Liver (tissue), 9 donors: ENCODE data around the gene UNC80. TPM values are rescaled to one million over a fixed set of nuclear protein-coding genes. Genes with fewer than 3 reads are reported as not detected.

ENCODE experiments used
- DNase-seq: peaks from one replicate; pipeline ENCODE4 v3.0.0-alpha.2; 2017; ENCODE audit warnings: low spot score
- H3K27ac ChIP-seq, 2 donors: one replicate each; pipeline ENCODE4 v1.7.0; 2013; ENCODE audit warnings: inconsistent platforms in 2 of 2, low read length in 2 of 2, control low read depth in 1 of 2, low read depth in 1 of 2, mild to moderate bottlenecking in 1 of 2
- H3K27me3 ChIP-seq, 4 donors: one replicate each; pipeline versions ENCODE4 v1.6.1 to v1.7.0; 2013; ENCODE audit warnings: low read length in 3 of 4, inconsistent platforms in 1 of 4, mild to moderate bottlenecking in 1 of 4, moderate library complexity in 1 of 4; ENCODE audit not compliant: control insufficient read depth in 4 of 4, insufficient read depth in 4 of 4
- H3K36me3 ChIP-seq, 4 donors: one replicate each; pipeline versions ENCODE4 v1.6.1 to v1.7.0; 2013; ENCODE audit warnings: low read length in 3 of 4, mild to moderate bottlenecking in 3 of 4, low read depth in 1 of 4, moderate library complexity in 1 of 4; ENCODE audit not compliant: control insufficient read depth in 4 of 4, insufficient read depth in 3 of 4
- H3K4me1 ChIP-seq, 4 donors: one replicate each; pipeline versions ENCODE4 v1.6.1 to v1.7.0; 2013; ENCODE audit warnings: low read length in 3 of 4, mild to moderate bottlenecking in 3 of 4, moderate library complexity in 1 of 4; ENCODE audit not compliant: control insufficient read depth in 4 of 4, insufficient read depth in 4 of 4
- H3K4me3 ChIP-seq, 3 donors: one replicate each; pipeline versions ENCODE4 v1.6.1 to v1.7.0; 2013; ENCODE audit warnings: low read length in 3 of 3, control low read depth in 1 of 3, low read depth in 1 of 3, mild to moderate bottlenecking in 1 of 3
- H3K9ac ChIP-seq, 2 donors: one replicate each; pipeline ENCODE4 v1.7.0; 2013; ENCODE audit warnings: low read length in 2 of 2, mild to moderate bottlenecking in 2 of 2, moderate library complexity in 2 of 2, control low read depth in 1 of 2, low read depth in 1 of 2
- H3K9me3 ChIP-seq, 4 donors: one replicate each; pipeline versions ENCODE4 v1.6.1 to v1.7.0; 2013; ENCODE audit warnings: low read length in 3 of 4; ENCODE audit not compliant: control insufficient read depth in 4 of 4
- EGR1 ChIP-seq, 2 donors: IDR thresholded peaks; 2 replicates each; pipeline ENCODE4 v1.6.1; 2016 to 2018; ENCODE audit warnings: antibody characterized with exemption in 2 of 2, low read depth in 2 of 2
- FOXA1 ChIP-seq: IDR thresholded peaks from 2 replicates; pipeline ENCODE4 v1.6.1; 2016; ENCODE audit warnings: antibody characterized with exemption
- FOXA2 ChIP-seq: IDR thresholded peaks from 2 replicates; pipeline ENCODE4 v1.6.1; 2016; ENCODE audit warnings: antibody characterized with exemption
- GABPA ChIP-seq, 2 donors: IDR thresholded peaks in 1 of 2; conservative IDR thresholded peaks in 1 of 2; 2 replicates each; pipeline ENCODE4 v1.6.1; 2016; ENCODE audit warnings: antibody characterized with exemption in 2 of 2, mild to moderate bottlenecking in 1 of 2, moderate library complexity in 1 of 2
- HNF4A ChIP-seq, 2 donors: conservative IDR thresholded peaks; 2 replicates each; pipeline ENCODE4 v1.6.1; 2016; ENCODE audit warnings: antibody characterized with exemption in 2 of 2, mild to moderate bottlenecking in 2 of 2
- HNF4G ChIP-seq: IDR thresholded peaks from 2 replicates; pipeline ENCODE4 v1.6.1; 2016; ENCODE audit warnings: antibody characterized with exemption
- JUND ChIP-seq, 2 donors: IDR thresholded peaks; 2 replicates each; pipeline ENCODE4 v1.6.1; 2016; ENCODE audit warnings: antibody characterized with exemption in 2 of 2
- NR2F2 ChIP-seq: IDR thresholded peaks from 2 replicates; pipeline ENCODE4 v1.6.1; 2016; ENCODE audit warnings: antibody characterized with exemption
- RAD21 ChIP-seq, 2 donors: IDR thresholded peaks; 2 replicates each; pipeline ENCODE4 v1.6.1; 2016; ENCODE audit warnings: antibody characterized with exemption in 2 of 2, mild to moderate bottlenecking in 2 of 2
- RXRA ChIP-seq, 2 donors: IDR thresholded peaks; 2 replicates each; pipeline ENCODE4 v1.6.1; 2017 to 2018; ENCODE audit warnings: antibody characterized with exemption in 2 of 2, mild to moderate bottlenecking in 1 of 2
- SP1 ChIP-seq: IDR thresholded peaks from 2 replicates; pipeline ENCODE4 v1.6.1; 2018; ENCODE audit warnings: antibody characterized with exemption, mild to moderate bottlenecking
- TAF1 ChIP-seq: conservative IDR thresholded peaks from 2 replicates; pipeline ENCODE4 v1.6.1; 2016; ENCODE audit warnings: antibody characterized with exemption, mild to moderate bottlenecking
- YY1 ChIP-seq: IDR thresholded peaks from 2 replicates; pipeline ENCODE4 v1.6.1; 2016; ENCODE audit warnings: antibody characterized with exemption, mild to moderate bottlenecking
- WGBS: extraction: QIAGEN DNeasy Blood & Tissue Kit; methylation state at CpG from one replicate; pipeline ENCODE4 v1.1.7; 2013; 5-methylcytosine and 5-hydroxymethylcytosine counted together
- polyA plus RNA-seq, 2 donors: library from polyadenylated mRNA; stranded (reverse) in 1 of 2; unstranded in 1 of 2; fragments of 200-250 nt in 1 of 2; fragments of >200 nt in 1 of 2; fragmentation: Nextera tagmentation in 1 of 2; extraction: Ambion mirVana in 1 of 2; gene quantifications; one replicate each; pipeline versions ENCODE4 v1.2.1 to v1.2.3, GENCODE V29; 2013 to 2015
- total RNA-seq, 2 donors: library from RNA; depleted of rRNA; stranded (reverse); fragments of >200 nt; gene quantifications; one replicate each; pipeline ENCODE4 v1.2.3, GENCODE V29; 2014
- TF ChIP-seq, protein P1 (sequence below): fragments of 150-350 bp; IDR thresholded peaks from 2 replicates; pipeline ENCODE4 v1.5.1; 2017; ENCODE audit warnings: improper control_type of control experiment, low read depth, low read length; ENCODE audit not compliant: missing input control
- TF ChIP-seq, protein P2 (sequence below): IDR thresholded peaks from 2 replicates; pipeline ENCODE4 v1.6.1; 2016; ENCODE audit warnings: antibody characterized with exemption, mild to moderate bottlenecking
- TF ChIP-seq, protein P3 (sequence below): IDR thresholded peaks from 2 replicates; pipeline ENCODE4 v1.6.1; 2016; ENCODE audit warnings: antibody characterized with exemption
- TF ChIP-seq, protein P4 (sequence below): IDR thresholded peaks from 2 replicates; pipeline ENCODE4 v1.6.1; 2016; ENCODE audit warnings: antibody characterized with exemption
- donor health status: healthy.
- donor health status: healthy.
- donor health status: healthy.
- donor health status: healthy.
- donor health status: healthy.

UNC80 gene
- total and polyA plus RNA-seq, 4 donors: under 0.01 to 0.05 (median 0.02) TPM; not detected in 1

DNA sequence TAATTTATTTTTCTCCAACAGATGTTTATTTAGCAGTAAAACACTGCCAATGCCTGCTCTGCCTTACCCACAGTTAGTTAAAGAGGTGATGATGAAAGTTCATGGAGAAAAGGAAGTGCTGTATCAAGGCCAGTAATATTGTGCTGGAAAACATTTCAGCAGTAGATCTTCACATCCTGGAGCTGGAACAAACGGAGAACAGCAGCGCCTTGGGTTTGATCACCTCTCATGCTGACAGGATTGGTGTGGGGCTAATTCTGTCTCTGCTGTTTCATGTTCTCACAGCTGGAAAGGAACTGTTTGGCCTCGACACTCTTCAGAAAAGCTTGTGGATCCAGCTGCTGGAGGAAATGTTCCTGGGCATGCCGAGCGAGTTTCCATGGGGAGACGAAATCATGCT, 169.3 kb downstream of the UNC80 start:
- H3K4me3 ChIP-seq: no peak overlapping the region
- TF ChIP-seq NR2F2 (no peak), GABPA (IDR thresholded peaks at IDR 0.05 in 1 of 2, conservative IDR thresholded peaks at IDR 0.05 in 1 of 2) (no peak), YY1 (no peak), TAF1 (no peak), SP1 (no peak), JUND (IDR thresholded peaks at IDR 0.05) (no peak), FOXA2 (no peak), RXRA (IDR thresholded peaks at IDR 0.05) (no peak)
- TF ChIP-seq, protein P1, sequence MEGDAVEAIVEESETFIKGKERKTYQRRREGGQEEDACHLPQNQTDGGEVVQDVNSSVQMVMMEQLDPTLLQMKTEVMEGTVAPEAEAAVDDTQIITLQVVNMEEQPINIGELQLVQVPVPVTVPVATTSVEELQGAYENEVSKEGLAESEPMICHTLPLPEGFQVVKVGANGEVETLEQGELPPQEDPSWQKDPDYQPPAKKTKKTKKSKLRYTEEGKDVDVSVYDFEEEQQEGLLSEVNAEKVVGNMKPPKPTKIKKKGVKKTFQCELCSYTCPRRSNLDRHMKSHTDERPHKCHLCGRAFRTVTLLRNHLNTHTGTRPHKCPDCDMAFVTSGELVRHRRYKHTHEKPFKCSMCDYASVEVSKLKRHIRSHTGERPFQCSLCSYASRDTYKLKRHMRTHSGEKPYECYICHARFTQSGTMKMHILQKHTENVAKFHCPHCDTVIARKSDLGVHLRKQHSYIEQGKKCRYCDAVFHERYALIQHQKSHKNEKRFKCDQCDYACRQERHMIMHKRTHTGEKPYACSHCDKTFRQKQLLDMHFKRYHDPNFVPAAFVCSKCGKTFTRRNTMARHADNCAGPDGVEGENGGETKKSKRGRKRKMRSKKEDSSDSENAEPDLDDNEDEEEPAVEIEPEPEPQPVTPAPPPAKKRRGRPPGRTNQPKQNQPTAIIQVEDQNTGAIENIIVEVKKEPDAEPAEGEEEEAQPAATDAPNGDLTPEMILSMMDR: no peak
- TF ChIP-seq, protein P2, sequence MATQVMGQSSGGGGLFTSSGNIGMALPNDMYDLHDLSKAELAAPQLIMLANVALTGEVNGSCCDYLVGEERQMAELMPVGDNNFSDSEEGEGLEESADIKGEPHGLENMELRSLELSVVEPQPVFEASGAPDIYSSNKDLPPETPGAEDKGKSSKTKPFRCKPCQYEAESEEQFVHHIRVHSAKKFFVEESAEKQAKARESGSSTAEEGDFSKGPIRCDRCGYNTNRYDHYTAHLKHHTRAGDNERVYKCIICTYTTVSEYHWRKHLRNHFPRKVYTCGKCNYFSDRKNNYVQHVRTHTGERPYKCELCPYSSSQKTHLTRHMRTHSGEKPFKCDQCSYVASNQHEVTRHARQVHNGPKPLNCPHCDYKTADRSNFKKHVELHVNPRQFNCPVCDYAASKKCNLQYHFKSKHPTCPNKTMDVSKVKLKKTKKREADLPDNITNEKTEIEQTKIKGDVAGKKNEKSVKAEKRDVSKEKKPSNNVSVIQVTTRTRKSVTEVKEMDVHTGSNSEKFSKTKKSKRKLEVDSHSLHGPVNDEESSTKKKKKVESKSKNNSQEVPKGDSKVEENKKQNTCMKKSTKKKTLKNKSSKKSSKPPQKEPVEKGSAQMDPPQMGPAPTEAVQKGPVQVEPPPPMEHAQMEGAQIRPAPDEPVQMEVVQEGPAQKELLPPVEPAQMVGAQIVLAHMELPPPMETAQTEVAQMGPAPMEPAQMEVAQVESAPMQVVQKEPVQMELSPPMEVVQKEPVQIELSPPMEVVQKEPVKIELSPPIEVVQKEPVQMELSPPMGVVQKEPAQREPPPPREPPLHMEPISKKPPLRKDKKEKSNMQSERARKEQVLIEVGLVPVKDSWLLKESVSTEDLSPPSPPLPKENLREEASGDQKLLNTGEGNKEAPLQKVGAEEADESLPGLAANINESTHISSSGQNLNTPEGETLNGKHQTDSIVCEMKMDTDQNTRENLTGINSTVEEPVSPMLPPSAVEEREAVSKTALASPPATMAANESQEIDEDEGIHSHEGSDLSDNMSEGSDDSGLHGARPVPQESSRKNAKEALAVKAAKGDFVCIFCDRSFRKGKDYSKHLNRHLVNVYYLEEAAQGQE: no peak
- no peak overlapping the region for H3K9ac ChIP-seq
- no peaks in the 10 kb centered on the region for H3K27me3 ChIP-seq
- DNase-seq: no peak
- H3K27ac ChIP-seq: no peak overlapping the region
- peaks cover 0 to 1% (median 0%) of the 10 kb centered on the region in 4 donors for H3K4me1 ChIP-seq
- WGBS: 74% methylated on average over 6 of the region's 6 CpGs
- H3K36me3 ChIP-seq: no peaks in the 10 kb centered on the region
- H3K9me3 ChIP-seq: no peaks in the 10 kb centered on the region

DNA sequence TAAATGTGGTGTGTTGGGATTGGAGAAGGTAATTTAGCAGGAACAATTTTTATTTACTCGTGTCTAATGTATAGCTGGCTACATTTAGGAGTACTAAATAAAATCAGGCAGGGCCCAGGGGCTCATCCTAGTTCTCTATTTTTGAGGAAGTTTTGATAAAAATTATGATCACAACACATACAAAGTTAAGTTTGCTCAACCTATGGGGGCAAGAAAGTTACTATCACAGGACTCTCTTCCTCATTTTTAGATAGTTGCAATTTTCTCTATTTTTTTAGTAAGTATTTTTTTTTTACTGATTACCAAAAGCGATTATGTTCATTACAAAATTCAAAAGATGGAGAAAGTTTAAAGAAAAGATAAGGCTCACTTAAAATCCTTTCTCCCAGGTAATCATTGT, 170.8 kb downstream of the UNC80 start:
- Histone ChIP-seq H3K9me3 (no peaks in the 10 kb centered on the region), H3K27ac (no peak overlapping the region), H3K36me3 (no peaks in the 10 kb centered on the region), H3K4me1 (peaks cover 0 to 1% (median 0%) of the 10 kb centered on the region in 4 donors), H3K4me3 (no peak overlapping the region), H3K9ac (no peak overlapping the region), H3K27me3 (no peaks in the 10 kb centered on the region)
- DNase-seq: no peak
- TF ChIP-seq FOXA2 (no peak), SP1 (no peak)
- 69% methylated on average over 2 of the region's 2 CpGs for WGBS

DNA sequence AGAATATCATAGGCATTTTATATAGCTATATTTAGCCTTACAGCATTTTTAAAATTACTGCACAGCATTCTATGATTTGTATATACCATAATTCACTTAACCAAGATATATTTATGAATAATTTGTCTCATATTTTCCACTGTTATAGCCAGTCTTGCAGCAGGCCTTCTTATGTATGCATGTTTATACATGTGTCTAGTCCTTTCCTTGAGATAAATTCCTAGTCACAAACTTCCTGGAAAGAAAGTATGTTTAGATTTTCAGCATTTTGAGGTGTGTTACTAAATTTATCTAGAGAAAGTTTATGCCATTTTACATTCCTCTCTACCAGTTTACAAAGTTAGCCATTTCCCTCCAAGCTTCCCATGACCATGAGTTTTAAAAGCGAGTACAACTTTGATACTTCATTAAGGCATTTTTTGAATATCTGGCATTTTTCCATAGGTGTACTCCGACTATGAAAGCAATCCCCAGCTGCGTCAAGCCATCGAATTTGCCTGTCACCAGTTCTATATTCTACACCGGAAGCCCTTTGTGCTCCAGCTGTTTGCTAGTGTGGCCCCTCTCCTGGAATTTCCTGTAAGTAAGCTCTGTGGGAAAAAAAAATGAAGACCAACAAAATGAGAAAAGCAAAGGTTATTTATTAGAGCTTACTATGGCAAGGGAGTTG, 171.4 kb downstream of the UNC80 start:
- H3K27me3 ChIP-seq: no peaks in the 10 kb centered on the region
- no peaks in the 10 kb centered on the region for H3K36me3 ChIP-seq
- 80% methylated on average over 5 of the region's 5 CpGs for WGBS
- TF ChIP-seq, protein P3, sequence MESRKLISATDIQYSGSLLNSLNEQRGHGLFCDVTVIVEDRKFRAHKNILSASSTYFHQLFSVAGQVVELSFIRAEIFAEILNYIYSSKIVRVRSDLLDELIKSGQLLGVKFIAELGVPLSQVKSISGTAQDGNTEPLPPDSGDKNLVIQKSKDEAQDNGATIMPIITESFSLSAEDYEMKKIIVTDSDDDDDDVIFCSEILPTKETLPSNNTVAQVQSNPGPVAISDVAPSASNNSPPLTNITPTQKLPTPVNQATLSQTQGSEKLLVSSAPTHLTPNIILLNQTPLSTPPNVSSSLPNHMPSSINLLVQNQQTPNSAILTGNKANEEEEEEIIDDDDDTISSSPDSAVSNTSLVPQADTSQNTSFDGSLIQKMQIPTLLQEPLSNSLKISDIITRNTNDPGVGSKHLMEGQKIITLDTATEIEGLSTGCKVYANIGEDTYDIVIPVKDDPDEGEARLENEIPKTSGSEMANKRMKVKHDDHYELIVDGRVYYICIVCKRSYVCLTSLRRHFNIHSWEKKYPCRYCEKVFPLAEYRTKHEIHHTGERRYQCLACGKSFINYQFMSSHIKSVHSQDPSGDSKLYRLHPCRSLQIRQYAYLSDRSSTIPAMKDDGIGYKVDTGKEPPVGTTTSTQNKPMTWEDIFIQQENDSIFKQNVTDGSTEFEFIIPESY: no peak
- TF ChIP-seq EGR1 (IDR thresholded peaks at IDR 0.05; ENCODE audit: low read depth in 2 of 2) (no peak), SP1 (no peak), HNF4G (no peak), GABPA (IDR thresholded peaks at IDR 0.05 in 1 of 2, conservative IDR thresholded peaks at IDR 0.05 in 1 of 2) (no peak), NR2F2 (no peak), FOXA1 (no peak), HNF4A (conservative IDR thresholded peaks at IDR 0.05) (no peak), TAF1 (no peak), RAD21 (IDR thresholded peaks at IDR 0.05) (no peak), YY1 (no peak)
- TF ChIP-seq, protein P4, sequence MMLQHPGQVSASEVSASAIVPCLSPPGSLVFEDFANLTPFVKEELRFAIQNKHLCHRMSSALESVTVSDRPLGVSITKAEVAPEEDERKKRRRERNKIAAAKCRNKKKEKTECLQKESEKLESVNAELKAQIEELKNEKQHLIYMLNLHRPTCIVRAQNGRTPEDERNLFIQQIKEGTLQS: no peak
- TF ChIP-seq, protein P1: no peak
- H3K9ac ChIP-seq: no peak overlapping the region
- H3K9me3 ChIP-seq: no peaks in the 10 kb centered on the region
- no peaks in the 10 kb centered on the region for H3K4me1 ChIP-seq
- no peak overlapping the region for H3K27ac ChIP-seq
- no peak for DNase-seq
- H3K4me3 ChIP-seq: no peak overlapping the region
